ENCODE measurements around the gene NR3C1. TPM values are rescaled to one million over a fixed set of nuclear protein-coding genes. Genes with fewer than 3 reads are reported as not detected.

The NR3C1 gene
- total RNA-seq, 1 donor from 2014 or later = 44.6 TPM

- Mint-ChIP-seq H3K9me3 (ENCODE audit: low read depth) (peaks cover 2% of the 10 kb centered on the region), H3K4me1 (ENCODE audit: low read depth) (no peaks in the 10 kb centered on the region), H3K36me3 (ENCODE audit: low read depth) (no peaks in the 10 kb centered on the region), H3K27me3 (ENCODE audit: low read depth) (no peaks in the 10 kb centered on the region), H3K27ac (ENCODE audit: unreplicated experiment) (no peak overlapping the region), H3K4me3 (ENCODE audit: unreplicated experiment) (no peak overlapping the region)
- no peak for DNase-seq (ENCODE audit: low spot score)
- TF ChIP-seq CTCF (IDR thresholded peaks at IDR 0.05) = no peak
Observed at GRCh38 chr5:143431789-143432188, 28.3 kb upstream of the NR3C1 start.

- Mint-ChIP-seq H3K4me3 (ENCODE audit: unreplicated experiment) (no peak overlapping the region), H3K4me1 (ENCODE audit: low read depth) (no peaks in the 10 kb centered on the region), H3K36me3 (ENCODE audit: low read depth) (no peaks in the 10 kb centered on the region), H3K9me3 (ENCODE audit: low read depth) (peaks cover 2% of the 10 kb centered on the region), H3K27me3 (ENCODE audit: low read depth) (no peaks in the 10 kb centered on the region), H3K27ac (ENCODE audit: unreplicated experiment) (no peak overlapping the region)
- TF ChIP-seq CTCF (IDR thresholded peaks at IDR 0.05) = no peak
- DNase-seq (ENCODE audit: low spot score) = no peak
Observed at GRCh38 chr5:143428738-143429420, 25.4 kb upstream of the NR3C1 start.

- no peak overlapping the region for H3K4me3 Mint-ChIP-seq (ENCODE audit: unreplicated experiment)
Observed at GRCh38 chr5:143428155-143428554, 24.7 kb upstream of the NR3C1 start.

GRCh38 chr5:143427122-143427735 lies 23.7 kb upstream of the NR3C1 start:
- DNase-seq (ENCODE audit: low spot score) = no peak
- no peak for TF ChIP-seq CTCF (IDR thresholded peaks at IDR 0.05)
- Mint-ChIP-seq H3K36me3 (ENCODE audit: low read depth) (no peaks in the 10 kb centered on the region), H3K27ac (ENCODE audit: unreplicated experiment) (no peak overlapping the region), H3K4me1 (ENCODE audit: low read depth) (no peaks in the 10 kb centered on the region), H3K9me3 (ENCODE audit: low read depth) (peaks cover 2% of the 10 kb centered on the region), H3K27me3 (ENCODE audit: low read depth) (no peaks in the 10 kb centered on the region), H3K4me3 (ENCODE audit: unreplicated experiment) (no peak overlapping the region)

More at GRCh38 chr5:143428155-143428554, 24.7 kb upstream of the NR3C1 start:
- Mint-ChIP-seq H3K27ac (ENCODE audit: unreplicated experiment) (no peak overlapping the region), H3K4me1 (ENCODE audit: low read depth) (no peaks in the 10 kb centered on the region), H3K27me3 (ENCODE audit: low read depth) (no peaks in the 10 kb centered on the region), H3K9me3 (ENCODE audit: low read depth) (peaks cover 2% of the 10 kb centered on the region), H3K36me3 (ENCODE audit: low read depth) (no peaks in the 10 kb centered on the region)
- DNase-seq (ENCODE audit: low spot score) = no peak
- TF ChIP-seq CTCF (IDR thresholded peaks at IDR 0.05) = no peak

- Mint-ChIP-seq H3K4me3 (ENCODE audit: unreplicated experiment) (no peak overlapping the region), H3K4me1 (ENCODE audit: low read depth) (no peaks in the 10 kb centered on the region), H3K9me3 (ENCODE audit: low read depth) (peaks cover 2% of the 10 kb centered on the region), H3K27me3 (ENCODE audit: low read depth) (no peaks in the 10 kb centered on the region), H3K27ac (ENCODE audit: unreplicated experiment) (no peak overlapping the region), H3K36me3 (ENCODE audit: low read depth) (no peaks in the 10 kb centered on the region)
- no peak for TF ChIP-seq CTCF (IDR thresholded peaks at IDR 0.05)
- DNase-seq (ENCODE audit: low spot score) = no peak
Observed at GRCh38 chr5:143426437-143426991, 23.0 kb upstream of the NR3C1 start.

Measured in chondrocyte (in vitro differentiated cells).